Brain microvascular endothelial cell (primary cell): ENCODE measurements around the gene MBD2.
"Not testable (repeated sequence)": the region's sequence is repeated elsewhere in the genome, so short reads cannot be mapped to it uniquely, and the experiment has no call there.

Experiments used
- DNase-seq: peaks from one replicate; pipeline ENCODE4 v3.0.0-alpha.2; 2020
- H3K27ac ChIP-seq: fragments of 250-450 bp; sonication (Bioruptor Pico); 2 replicates; pipeline ENCODE4 v1.5.1; 2020; ENCODE audit warnings: mild to moderate bottlenecking, moderate library complexity
- H3K27me3 ChIP-seq: fragments of 250-450 bp; sonication (Bioruptor Pico); replicated peaks from 2 replicates; pipeline ENCODE4 v1.5.1; 2020; ENCODE audit warnings: mild to moderate bottlenecking
- H3K36me3 ChIP-seq: fragments of 250-450 bp; sonication (Bioruptor Pico); replicated peaks from 2 replicates; pipeline ENCODE4 v1.5.1; 2020; ENCODE audit warnings: mild to moderate bottlenecking
- H3K4me3 ChIP-seq: 2 replicates; pipeline ENCODE4 v1.5.1; 2011; ENCODE audit warnings: low read depth, mild to moderate bottlenecking, control low read depth, low read length, moderate library complexity
- CTCF ChIP-seq: IDR thresholded peaks from 2 replicates; pipeline ENCODE4 v1.5.1; 2011; ENCODE audit warnings: low read depth, mild to moderate bottlenecking, moderate library complexity, low read length, control low read depth, inconsistent platforms; ENCODE audit errors: missing control alignments
- in situ Hi-C: cut with HindIII; loops from 2 replicates; pipeline ENCODE4 v1.10.0; 2017; ENCODE audit warnings: low sequenced_read_pairs, low pct_ligation_motif_present

MBD2 gene

GRCh38 chr18:54129448-54130067 lies 94.9 kb downstream of the MBD2 start:
- no peak overlapping the region for H3K27ac ChIP-seq
- no peaks in the 10 kb centered on the region for H3K27me3 ChIP-seq
- no peak for TF ChIP-seq CTCF
- in situ Hi-C loops: no loop called here
- no peak for DNase-seq
- H3K4me3 ChIP-seq: no peak overlapping the region
- no peaks in the 10 kb centered on the region for H3K36me3 ChIP-seq

GRCh38 chr18:54127759-54128378 lies 96.6 kb downstream of the MBD2 start:
- Histone ChIP-seq H3K27ac (no peak overlapping the region), H3K4me3 (no peak overlapping the region), H3K27me3 (no peaks in the 10 kb centered on the region), H3K36me3 (no peaks in the 10 kb centered on the region)
- DNase-seq: peak; percentile 53
- peak; percentile 78 for TF ChIP-seq CTCF
- in situ Hi-C loops: no loop called here

GRCh38 chr18:54125429-54125828 lies 99.0 kb downstream of the MBD2 start:
- Histone ChIP-seq H3K27me3 (no peaks in the 10 kb centered on the region), H3K27ac (no peak overlapping the region), H3K4me3 (no peak overlapping the region), H3K36me3 (no peaks in the 10 kb centered on the region)
- TF ChIP-seq CTCF: no peak
- in situ Hi-C loops: no loop called here
- no peak for DNase-seq

GRCh38 chr18:54123720-54124440 lies 100.6 kb downstream of the MBD2 start:
- H3K27me3 ChIP-seq, H3K27ac ChIP-seq, H3K36me3 ChIP-seq, H3K4me3 ChIP-seq, in situ Hi-C loops, DNase-seq: not testable (repeated sequence)

- peak; percentile 69 for DNase-seq
- Histone ChIP-seq H3K27me3 (no peaks in the 10 kb centered on the region), H3K27ac (no peak overlapping the region), H3K4me3 (peak overlapping the region; percentile 30), H3K36me3 (no peaks in the 10 kb centered on the region)
- in situ Hi-C loops: no loop called here
- peak; percentile 77 for TF ChIP-seq CTCF
Measured at GRCh38 chr18:54119524-54120019, 104.9 kb downstream of the MBD2 start.
